H1 (cell line): ENCODE data around the gene PRELID2. TPM values are rescaled to one million over a fixed set of nuclear protein-coding genes. Genes with fewer than 3 reads are reported as not detected.

Experiments
- JUND ChIP-seq: IDR thresholded peaks from 2 replicates; pipeline ENCODE4 v1.6.1; 2011; ENCODE audit warnings: mild to moderate bottlenecking, improper control_type of control experiment, low read length
- KDM1A ChIP-seq: fragments of 200-600, 300-600 bp; sonication (generic); IDR thresholded peaks from 2 replicates; pipeline ENCODE4 v1.7.1; 2016; ENCODE audit warnings: mild to moderate bottlenecking, low read length, borderline replicate concordance
- NANOG ChIP-seq: IDR thresholded peaks from 2 replicates; pipeline ENCODE4 v1.6.1; 2011; ENCODE audit warnings: low read length, low read depth, mild to moderate bottlenecking, inconsistent platforms; ENCODE audit not compliant: insufficient read depth, poor library complexity, severe bottlenecking
- POLR2A ChIP-seq, 2 experiments: IDR thresholded peaks; 1 replicate in 1 of 2; 2 replicates in 1 of 2; pipeline ENCODE4 v1.6.1; 2011; ENCODE audit warnings: low read depth in 2 of 2, low read length in 2 of 2, mild to moderate bottlenecking in 2 of 2; ENCODE audit errors: control extremely low read depth in 1 of 2
- polyA plus RNA-seq, 7 experiments: library from polyadenylated mRNA; depleted of rRNA in 3 of 7; stranded (reverse) in 5 of 7; unstranded in 2 of 7; fragments of >200 nt in 5 of 7; fragments of 200-250 nt in 2 of 7; gene quantifications; 1 replicate in 5 of 7; 2 replicates in 1 of 7; 4 replicates in 1 of 7; pipeline versions ENCODE4 v1.2.1 to v1.2.3, GENCODE V29; 2011 to 2013; ENCODE audit warnings: missing spikeins in 2 of 7, mixed read lengths in 2 of 7
- total RNA-seq: library from RNA; stranded (reverse); fragmentation: NEBNext Ultra II Directional; extraction: Animal tissue kit (Norgen Biotek cat#: 25700); gene quantifications from 2 replicates; pipeline ENCODE4 v1.2.1, GENCODE V29; 2021
- TF ChIP-seq, protein P1 (sequence below): fragments of 300-600 bp; sonication (generic); IDR thresholded peaks from 2 replicates; pipeline ENCODE4 v1.7.1; 2012; ENCODE audit warnings: low read length, moderate library complexity, mild to moderate bottlenecking, inconsistent platforms; ENCODE audit not compliant: insufficient replicate concordance

Gene PRELID2
- total and polyA plus RNA-seq, 2 of the 8 experiments (the other 6 are each of a cell fraction or from before 2014, with no cell fraction given) = 2.2 to 7.8 TPM

DNA sequence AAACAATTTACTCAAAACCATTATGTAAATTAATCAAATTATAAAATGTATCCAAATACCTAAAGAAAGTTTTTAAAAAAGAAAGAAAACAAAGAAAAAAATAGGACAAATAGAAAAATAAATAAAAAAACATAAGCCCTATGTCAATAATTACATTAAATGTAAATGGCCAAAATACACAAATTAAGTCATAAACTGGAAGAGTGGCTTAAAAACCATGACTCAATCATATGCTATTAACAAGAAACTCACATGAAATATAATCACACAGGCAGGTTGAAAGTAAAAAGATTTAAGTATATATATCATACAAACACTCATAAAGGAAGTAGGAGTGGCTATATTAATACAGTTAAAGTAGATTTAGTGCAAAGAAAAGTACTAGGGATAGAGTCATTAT, 95.3 kb downstream of the PRELID2 start (continued):
- TF ChIP-seq, protein P1, sequence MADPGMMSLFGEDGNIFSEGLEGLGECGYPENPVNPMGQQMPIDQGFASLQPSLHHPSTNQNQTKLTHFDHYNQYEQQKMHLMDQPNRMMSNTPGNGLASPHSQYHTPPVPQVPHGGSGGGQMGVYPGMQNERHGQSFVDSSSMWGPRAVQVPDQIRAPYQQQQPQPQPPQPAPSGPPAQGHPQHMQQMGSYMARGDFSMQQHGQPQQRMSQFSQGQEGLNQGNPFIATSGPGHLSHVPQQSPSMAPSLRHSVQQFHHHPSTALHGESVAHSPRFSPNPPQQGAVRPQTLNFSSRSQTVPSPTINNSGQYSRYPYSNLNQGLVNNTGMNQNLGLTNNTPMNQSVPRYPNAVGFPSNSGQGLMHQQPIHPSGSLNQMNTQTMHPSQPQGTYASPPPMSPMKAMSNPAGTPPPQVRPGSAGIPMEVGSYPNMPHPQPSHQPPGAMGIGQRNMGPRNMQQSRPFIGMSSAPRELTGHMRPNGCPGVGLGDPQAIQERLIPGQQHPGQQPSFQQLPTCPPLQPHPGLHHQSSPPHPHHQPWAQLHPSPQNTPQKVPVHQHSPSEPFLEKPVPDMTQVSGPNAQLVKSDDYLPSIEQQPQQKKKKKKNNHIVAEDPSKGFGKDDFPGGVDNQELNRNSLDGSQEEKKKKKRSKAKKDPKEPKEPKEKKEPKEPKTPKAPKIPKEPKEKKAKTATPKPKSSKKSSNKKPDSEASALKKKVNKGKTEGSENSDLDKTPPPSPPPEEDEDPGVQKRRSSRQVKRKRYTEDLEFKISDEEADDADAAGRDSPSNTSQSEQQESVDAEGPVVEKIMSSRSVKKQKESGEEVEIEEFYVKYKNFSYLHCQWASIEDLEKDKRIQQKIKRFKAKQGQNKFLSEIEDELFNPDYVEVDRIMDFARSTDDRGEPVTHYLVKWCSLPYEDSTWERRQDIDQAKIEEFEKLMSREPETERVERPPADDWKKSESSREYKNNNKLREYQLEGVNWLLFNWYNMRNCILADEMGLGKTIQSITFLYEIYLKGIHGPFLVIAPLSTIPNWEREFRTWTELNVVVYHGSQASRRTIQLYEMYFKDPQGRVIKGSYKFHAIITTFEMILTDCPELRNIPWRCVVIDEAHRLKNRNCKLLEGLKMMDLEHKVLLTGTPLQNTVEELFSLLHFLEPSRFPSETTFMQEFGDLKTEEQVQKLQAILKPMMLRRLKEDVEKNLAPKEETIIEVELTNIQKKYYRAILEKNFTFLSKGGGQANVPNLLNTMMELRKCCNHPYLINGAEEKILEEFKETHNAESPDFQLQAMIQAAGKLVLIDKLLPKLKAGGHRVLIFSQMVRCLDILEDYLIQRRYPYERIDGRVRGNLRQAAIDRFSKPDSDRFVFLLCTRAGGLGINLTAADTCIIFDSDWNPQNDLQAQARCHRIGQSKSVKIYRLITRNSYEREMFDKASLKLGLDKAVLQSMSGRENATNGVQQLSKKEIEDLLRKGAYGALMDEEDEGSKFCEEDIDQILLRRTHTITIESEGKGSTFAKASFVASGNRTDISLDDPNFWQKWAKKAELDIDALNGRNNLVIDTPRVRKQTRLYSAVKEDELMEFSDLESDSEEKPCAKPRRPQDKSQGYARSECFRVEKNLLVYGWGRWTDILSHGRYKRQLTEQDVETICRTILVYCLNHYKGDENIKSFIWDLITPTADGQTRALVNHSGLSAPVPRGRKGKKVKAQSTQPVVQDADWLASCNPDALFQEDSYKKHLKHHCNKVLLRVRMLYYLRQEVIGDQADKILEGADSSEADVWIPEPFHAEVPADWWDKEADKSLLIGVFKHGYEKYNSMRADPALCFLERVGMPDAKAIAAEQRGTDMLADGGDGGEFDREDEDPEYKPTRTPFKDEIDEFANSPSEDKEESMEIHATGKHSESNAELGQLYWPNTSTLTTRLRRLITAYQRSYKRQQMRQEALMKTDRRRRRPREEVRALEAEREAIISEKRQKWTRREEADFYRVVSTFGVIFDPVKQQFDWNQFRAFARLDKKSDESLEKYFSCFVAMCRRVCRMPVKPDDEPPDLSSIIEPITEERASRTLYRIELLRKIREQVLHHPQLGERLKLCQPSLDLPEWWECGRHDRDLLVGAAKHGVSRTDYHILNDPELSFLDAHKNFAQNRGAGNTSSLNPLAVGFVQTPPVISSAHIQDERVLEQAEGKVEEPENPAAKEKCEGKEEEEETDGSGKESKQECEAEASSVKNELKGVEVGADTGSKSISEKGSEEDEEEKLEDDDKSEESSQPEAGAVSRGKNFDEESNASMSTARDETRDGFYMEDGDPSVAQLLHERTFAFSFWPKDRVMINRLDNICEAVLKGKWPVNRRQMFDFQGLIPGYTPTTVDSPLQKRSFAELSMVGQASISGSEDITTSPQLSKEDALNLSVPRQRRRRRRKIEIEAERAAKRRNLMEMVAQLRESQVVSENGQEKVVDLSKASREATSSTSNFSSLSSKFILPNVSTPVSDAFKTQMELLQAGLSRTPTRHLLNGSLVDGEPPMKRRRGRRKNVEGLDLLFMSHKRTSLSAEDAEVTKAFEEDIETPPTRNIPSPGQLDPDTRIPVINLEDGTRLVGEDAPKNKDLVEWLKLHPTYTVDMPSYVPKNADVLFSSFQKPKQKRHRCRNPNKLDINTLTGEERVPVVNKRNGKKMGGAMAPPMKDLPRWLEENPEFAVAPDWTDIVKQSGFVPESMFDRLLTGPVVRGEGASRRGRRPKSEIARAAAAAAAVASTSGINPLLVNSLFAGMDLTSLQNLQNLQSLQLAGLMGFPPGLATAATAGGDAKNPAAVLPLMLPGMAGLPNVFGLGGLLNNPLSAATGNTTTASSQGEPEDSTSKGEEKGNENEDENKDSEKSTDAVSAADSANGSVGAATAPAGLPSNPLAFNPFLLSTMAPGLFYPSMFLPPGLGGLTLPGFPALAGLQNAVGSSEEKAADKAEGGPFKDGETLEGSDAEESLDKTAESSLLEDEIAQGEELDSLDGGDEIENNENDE = no peak
- TF ChIP-seq JUND (no peak), NANOG (no peak), KDM1A (no peak), POLR2A (IDR thresholded peaks at IDR 0.05; ENCODE audit: control extremely low read depth in 1 of 2, low read depth in 2 of 2, low read length in 2 of 2) (no peak)
